ENCODE results near the gene MFSD1.

DNA sequence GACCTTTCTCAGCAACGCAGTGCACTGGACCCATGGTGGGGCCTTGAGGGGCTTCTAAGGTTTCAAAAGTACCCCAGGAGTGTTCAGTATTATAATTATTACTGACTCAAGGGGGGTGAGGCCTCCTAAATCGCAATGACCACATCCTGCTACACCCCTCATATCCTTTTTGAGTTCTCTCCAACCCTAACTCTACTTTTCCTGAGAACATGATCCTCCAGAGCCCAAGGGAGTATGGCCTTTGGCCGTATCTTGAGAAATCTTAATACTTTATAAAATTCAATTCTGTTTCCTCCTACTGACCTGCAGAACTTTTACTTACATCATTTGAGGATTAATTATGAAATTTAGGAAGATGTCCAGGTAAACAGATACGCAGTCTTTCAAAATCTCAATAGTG, 39.2 kb upstream of the MFSD1 start:
- TF ChIP-seq, protein P1, sequence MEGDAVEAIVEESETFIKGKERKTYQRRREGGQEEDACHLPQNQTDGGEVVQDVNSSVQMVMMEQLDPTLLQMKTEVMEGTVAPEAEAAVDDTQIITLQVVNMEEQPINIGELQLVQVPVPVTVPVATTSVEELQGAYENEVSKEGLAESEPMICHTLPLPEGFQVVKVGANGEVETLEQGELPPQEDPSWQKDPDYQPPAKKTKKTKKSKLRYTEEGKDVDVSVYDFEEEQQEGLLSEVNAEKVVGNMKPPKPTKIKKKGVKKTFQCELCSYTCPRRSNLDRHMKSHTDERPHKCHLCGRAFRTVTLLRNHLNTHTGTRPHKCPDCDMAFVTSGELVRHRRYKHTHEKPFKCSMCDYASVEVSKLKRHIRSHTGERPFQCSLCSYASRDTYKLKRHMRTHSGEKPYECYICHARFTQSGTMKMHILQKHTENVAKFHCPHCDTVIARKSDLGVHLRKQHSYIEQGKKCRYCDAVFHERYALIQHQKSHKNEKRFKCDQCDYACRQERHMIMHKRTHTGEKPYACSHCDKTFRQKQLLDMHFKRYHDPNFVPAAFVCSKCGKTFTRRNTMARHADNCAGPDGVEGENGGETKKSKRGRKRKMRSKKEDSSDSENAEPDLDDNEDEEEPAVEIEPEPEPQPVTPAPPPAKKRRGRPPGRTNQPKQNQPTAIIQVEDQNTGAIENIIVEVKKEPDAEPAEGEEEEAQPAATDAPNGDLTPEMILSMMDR (conservative IDR thresholded peaks at IDR 0.05; ENCODE audit: low read length): no peak
- TF ChIP-seq EZH2phosphoT487 (IDR thresholded peaks at IDR 0.05; ENCODE audit: borderline replicate concordance, low read depth, low read length): no peak
